CD4-positive, CD25-positive, alpha-beta regulatory T cell (primary cell): ENCODE data around the gene ST3GAL4. TPM values are rescaled to one million over a fixed set of nuclear protein-coding genes. Genes with fewer than 3 reads are reported as not detected.
A peak's percentile ranks its signal among the peaks of the same experiment; 100 is the strongest.

Source experiments
- ATAC-seq, 2 donors: fragments of 150-1000 bp; cut with Tn5 transposase; one replicate each; pipeline ENCODE4 v1.10.0; 2021; ENCODE audit warnings: low read depth in 2 of 2, moderate number of reproducible peaks in 2 of 2, moderate library complexity in 1 of 2
- DNase-seq, 3 donors: peaks; one replicate each; pipeline versions ENCODE4 v3.0.0 to v3.0.0-alpha.2; 2012 to 2022; ENCODE audit warnings: mixed read lengths in 1 of 3
- H3K27ac ChIP-seq: one replicate; pipeline ENCODE4 v1.7.0; 2013; ENCODE audit warnings: mild to moderate bottlenecking, low read length; ENCODE audit not compliant: insufficient read depth, poor library complexity, severe bottlenecking
- H3K27me3 ChIP-seq: one replicate; pipeline ENCODE4 v1.7.0; 2013; ENCODE audit warnings: low read length; ENCODE audit not compliant: control insufficient read depth, insufficient read depth
- H3K36me3 ChIP-seq: one replicate; pipeline ENCODE4 v1.7.0; 2013; ENCODE audit warnings: mild to moderate bottlenecking, low read length, moderate library complexity; ENCODE audit not compliant: control insufficient read depth, insufficient read depth
- H3K4me1 ChIP-seq: 2 replicates; pipeline ENCODE4 v1.7.0; 2013; ENCODE audit warnings: mild to moderate bottlenecking, low read length; ENCODE audit not compliant: insufficient read depth, control insufficient read depth, poor library complexity, severe bottlenecking
- H3K4me3 ChIP-seq: one replicate; pipeline ENCODE4 v1.7.0; 2013; ENCODE audit warnings: low read depth, mild to moderate bottlenecking, low read length, moderate library complexity
- H3K9me3 ChIP-seq, 2 experiments: 1 replicate in 1 of 2; 2 replicates in 1 of 2; pipeline ENCODE4 v1.7.0; 2013; ENCODE audit warnings: low read length in 2 of 2, mild to moderate bottlenecking in 1 of 2, moderate library complexity in 1 of 2; ENCODE audit not compliant: control insufficient read depth in 2 of 2
- H3K27ac Mint-ChIP-seq, 3 donors: one replicate each; pipeline ENCODE4 v1.8.0; 2020 to 2022; ENCODE audit warnings: mild to moderate bottlenecking in 3 of 3, mixed read lengths in 3 of 3, moderate library complexity in 2 of 3
- H3K27me3 Mint-ChIP-seq: one replicate; pipeline ENCODE4 v1.8.0; 2022; ENCODE audit warnings: mild to moderate bottlenecking, mixed read lengths
- H3K36me3 Mint-ChIP-seq: one replicate; pipeline ENCODE4 v1.8.0; 2020; ENCODE audit warnings: mixed read lengths
- H3K4me1 Mint-ChIP-seq, 4 donors: one replicate each; pipeline ENCODE4 v1.8.0; 2020 to 2022; ENCODE audit warnings: mixed read lengths in 4 of 4, mild to moderate bottlenecking in 1 of 4
- H3K4me3 Mint-ChIP-seq, 4 donors: one replicate each; pipeline ENCODE4 v1.8.0; 2020 to 2022; ENCODE audit warnings: mild to moderate bottlenecking in 4 of 4, mixed read lengths in 4 of 4, moderate library complexity in 3 of 4
- H3K9me3 Mint-ChIP-seq, 7 donors: one replicate each; pipeline ENCODE4 v1.8.0; 2020 to 2022; ENCODE audit warnings: mixed read lengths in 7 of 7, mild to moderate bottlenecking in 3 of 7, moderate library complexity in 2 of 7
- polyA plus RNA-seq, 4 donors: library from polyadenylated mRNA; unstranded; fragments of 300-500 nt; fragmentation: Illumina TruSeq; gene quantifications; one replicate each; pipeline ENCODE4 v1.2.3, GENCODE V29; 2021
- total RNA-seq: library from RNA; stranded (reverse); gene quantifications from one replicate; pipeline ENCODE4 v1.2.3, GENCODE V29; 2022

ST3GAL4 gene
- total and polyA plus RNA-seq, 5 donors from 2014 or later = 1.4 to 4.7 (median 2.4) TPM

- H3K27ac Mint-ChIP-seq = no peak overlapping the region
- H3K4me3 ChIP-seq = no peak overlapping the region
- H3K9me3 ChIP-seq = no peaks in the 10 kb centered on the region
- no peaks in the 10 kb centered on the region for H3K4me1 ChIP-seq
- ATAC-seq (no peak), DNase-seq (no peak)
- H3K27me3 ChIP-seq = no peaks in the 10 kb centered on the region
- H3K4me1 Mint-ChIP-seq = peaks cover 0 to 8% (median 7%) of the 10 kb centered on the region in 4 donors
- H3K27ac ChIP-seq = no peak overlapping the region
- peaks cover 61% of the 10 kb centered on the region for H3K36me3 ChIP-seq
- no peaks in the 10 kb centered on the region for H3K9me3 Mint-ChIP-seq
- peaks cover 48% of the 10 kb centered on the region for H3K36me3 Mint-ChIP-seq
- no peak overlapping the region for H3K4me3 Mint-ChIP-seq
- no peaks in the 10 kb centered on the region for H3K27me3 Mint-ChIP-seq
Measured at GRCh38 chr11:126337474-126338241, 17.8 kb upstream of the ST3GAL4 start.

GRCh38 chr11:126338346-126339055 is 17.0 kb upstream of the ST3GAL4 start:
- Mint-ChIP-seq H3K4me3 (no peak overlapping the region), H3K27ac (peak overlapping the region in 1 of 3 donors; percentile 25), H3K4me1 (peaks cover 0 to 8% (median 4%) of the 10 kb centered on the region in 4 donors), H3K9me3 (no peaks in the 10 kb centered on the region), H3K36me3 (peaks cover 41% of the 10 kb centered on the region), H3K27me3 (no peaks in the 10 kb centered on the region)
- no peaks in the 10 kb centered on the region for H3K4me1 ChIP-seq
- DNase-seq = no peak
- H3K36me3 ChIP-seq = peaks cover 66% of the 10 kb centered on the region
- H3K27ac ChIP-seq = no peak overlapping the region
- no peaks in the 10 kb centered on the region for H3K9me3 ChIP-seq
- no peak for ATAC-seq
- no peaks in the 10 kb centered on the region for H3K27me3 ChIP-seq
- no peak overlapping the region for H3K4me3 ChIP-seq

- Histone ChIP-seq H3K27ac (no peak overlapping the region), H3K4me3 (no peak overlapping the region), H3K9me3 (no peaks in the 10 kb centered on the region), H3K4me1 (no peaks in the 10 kb centered on the region), H3K36me3 (peaks cover 73% of the 10 kb centered on the region), H3K27me3 (no peaks in the 10 kb centered on the region)
- Mint-ChIP-seq H3K4me3 (no peak overlapping the region), H3K27me3 (no peaks in the 10 kb centered on the region), H3K36me3 (peaks cover 40% of the 10 kb centered on the region), H3K4me1 (peaks cover 0 to 9% (median 4%) of the 10 kb centered on the region in 4 donors), H3K9me3 (no peaks in the 10 kb centered on the region), H3K27ac (peak overlapping the region in 1 of 3 donors; percentile 25)
- no peak for DNase-seq
- ATAC-seq = no peak
Measured at GRCh38 chr11:126339073-126339862, 16.2 kb upstream of the ST3GAL4 start.

- Histone ChIP-seq H3K9me3 (no peaks in the 10 kb centered on the region), H3K4me1 (no peaks in the 10 kb centered on the region), H3K4me3 (no peak overlapping the region), H3K36me3 (peaks cover 78% of the 10 kb centered on the region), H3K27me3 (no peaks in the 10 kb centered on the region), H3K27ac (no peak overlapping the region)
- peaks cover 0 to 7% (median 4%) of the 10 kb centered on the region in 4 donors for H3K4me1 Mint-ChIP-seq
- H3K36me3 Mint-ChIP-seq = peaks cover 42% of the 10 kb centered on the region
- ATAC-seq = no peak
- no peak for DNase-seq
- H3K9me3 Mint-ChIP-seq = no peaks in the 10 kb centered on the region
- no peak overlapping the region for H3K27ac Mint-ChIP-seq
- no peaks in the 10 kb centered on the region for H3K27me3 Mint-ChIP-seq
- H3K4me3 Mint-ChIP-seq = no peak overlapping the region
Measured at GRCh38 chr11:126339863-126340434, 15.5 kb upstream of the ST3GAL4 start.

GRCh38 chr11:126340960-126341606 is 14.4 kb upstream of the ST3GAL4 start:
- Mint-ChIP-seq H3K27ac (peak overlapping the region in 1 of 3 donors; percentile 67), H3K27me3 (no peaks in the 10 kb centered on the region)

GRCh38 chr11:126341760-126342161 is 13.7 kb upstream of the ST3GAL4 start:
- H3K27me3 Mint-ChIP-seq = no peaks in the 10 kb centered on the region
- H3K27ac Mint-ChIP-seq = peak overlapping the region in 2 of 3 donors; percentile 2 to 56
- no peaks in the 10 kb centered on the region for H3K27me3 ChIP-seq
- H3K9me3 ChIP-seq = no peaks in the 10 kb centered on the region
- DNase-seq = no peak
- no peaks in the 10 kb centered on the region for H3K4me1 ChIP-seq
- no peaks in the 10 kb centered on the region for H3K9me3 Mint-ChIP-seq
- peaks cover 0 to 6% (median 2%) of the 10 kb centered on the region in 4 donors for H3K4me1 Mint-ChIP-seq
- no peak overlapping the region for H3K27ac ChIP-seq
- no peak for ATAC-seq
- H3K36me3 Mint-ChIP-seq = peaks cover 37% of the 10 kb centered on the region
- H3K36me3 ChIP-seq = peaks cover 83% of the 10 kb centered on the region
- no peak overlapping the region for H3K4me3 Mint-ChIP-seq
- H3K4me3 ChIP-seq = no peak overlapping the region

More at GRCh38 chr11:126340960-126341606, 14.4 kb upstream of the ST3GAL4 start:
- Mint-ChIP-seq H3K4me1 (peaks cover 0 to 8% (median 4%) of the 10 kb centered on the region in 4 donors), H3K36me3 (peaks cover 37% of the 10 kb centered on the region), H3K4me3 (no peak overlapping the region), H3K9me3 (no peaks in the 10 kb centered on the region)
- peaks cover 84% of the 10 kb centered on the region for H3K36me3 ChIP-seq
- no peaks in the 10 kb centered on the region for H3K27me3 ChIP-seq
- H3K9me3 ChIP-seq = no peaks in the 10 kb centered on the region
- no peaks in the 10 kb centered on the region for H3K4me1 ChIP-seq
- DNase-seq (no peak), ATAC-seq (no peak)
- no peak overlapping the region for H3K27ac ChIP-seq
- H3K4me3 ChIP-seq = no peak overlapping the region

DNA sequence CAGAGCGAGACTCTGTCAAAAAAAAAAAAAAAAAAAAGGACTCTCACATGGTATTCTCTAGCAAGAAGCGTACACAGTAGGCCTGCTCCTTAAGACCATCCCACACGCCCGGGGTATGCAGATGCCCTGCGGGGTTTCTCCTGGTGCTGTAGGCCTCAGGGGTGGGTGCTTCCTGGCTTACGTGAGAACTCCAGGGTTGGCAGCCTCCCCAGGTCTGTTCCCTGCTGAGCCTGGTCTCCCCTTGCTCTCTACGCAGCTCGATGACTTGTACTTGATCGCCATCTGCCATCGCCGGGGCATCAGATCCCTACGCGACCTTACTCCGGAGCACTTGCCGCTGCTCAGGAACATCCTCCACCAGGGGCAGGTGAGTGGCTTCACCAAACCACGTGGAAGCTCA is 12.4 kb upstream of the ST3GAL4 start:
- ATAC-seq (no peak), DNase-seq (no peak)
- H3K4me3 ChIP-seq = no peak overlapping the region
- H3K36me3 ChIP-seq = peaks cover 85% of the 10 kb centered on the region
- H3K4me1 ChIP-seq = no peaks in the 10 kb centered on the region
- Mint-ChIP-seq H3K36me3 (peaks cover 40% of the 10 kb centered on the region), H3K4me3 (no peak overlapping the region), H3K9me3 (no peaks in the 10 kb centered on the region), H3K4me1 (peaks cover 0 to 6% (median 2%) of the 10 kb centered on the region in 4 donors), H3K27ac (no peak overlapping the region), H3K27me3 (no peaks in the 10 kb centered on the region)
- no peak overlapping the region for H3K27ac ChIP-seq
- H3K9me3 ChIP-seq = no peaks in the 10 kb centered on the region
- H3K27me3 ChIP-seq = no peaks in the 10 kb centered on the region
